GM18861 (cell line): Measurements from ENCODE around the gene NRXN3.
"Not testable (repeated sequence)": the region's sequence is repeated elsewhere in the genome, so short reads cannot be mapped to it uniquely, and the experiment has no call there.

Experiments
- ATAC-seq: cut with Tn5 transposase; IDR thresholded peaks from one replicate; pipeline ENCODE4 v1.9.1; 2021; ENCODE audit not compliant: unreplicated experiment

NRXN3 gene

DNA sequence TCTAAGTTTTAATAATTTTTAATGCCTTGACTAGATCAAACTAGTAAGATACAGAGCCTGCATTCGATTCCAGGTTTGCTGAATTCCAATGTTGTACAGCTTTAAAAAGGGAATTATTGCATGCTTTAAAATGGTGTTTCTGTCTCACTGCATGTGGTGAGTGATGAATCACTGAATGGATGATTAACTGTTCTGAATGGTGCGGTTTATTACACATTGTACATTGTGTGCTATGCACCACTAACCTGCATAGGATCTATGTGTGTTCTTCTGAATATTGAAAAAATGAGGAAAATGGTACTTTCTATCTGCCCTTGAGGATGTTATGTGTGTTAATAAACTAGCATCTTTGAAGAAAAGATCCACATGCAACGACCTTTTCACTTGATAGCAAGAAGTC lies 231.7 kb downstream of the NRXN3 start:
- no peak for ATAC-seq

DNA sequence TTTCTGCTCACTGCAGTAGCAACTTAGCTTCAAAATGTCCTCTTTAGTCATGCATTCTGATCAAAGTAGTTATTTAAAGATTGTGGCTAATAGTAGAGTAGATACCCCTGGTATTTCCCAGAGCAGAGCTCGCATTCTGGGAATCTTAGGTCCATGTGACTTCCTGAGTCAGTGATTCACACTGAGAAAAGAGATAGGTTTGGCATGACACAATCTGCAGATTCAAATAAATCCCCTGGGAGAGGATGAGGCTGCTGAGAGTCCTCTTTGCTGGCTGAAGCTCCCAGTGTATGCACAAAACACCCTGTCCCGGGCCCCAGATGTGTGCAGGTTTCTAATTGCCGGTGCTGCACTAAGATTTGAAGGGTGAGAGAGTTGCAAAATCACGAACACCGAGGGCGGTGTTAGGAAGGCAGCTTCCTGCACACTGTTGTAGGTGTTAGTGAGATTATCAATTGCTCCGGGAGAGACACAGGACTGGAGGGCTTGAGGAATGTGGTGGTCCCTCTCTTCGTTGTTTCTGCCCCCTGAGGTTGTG lies 233.2 kb downstream of the NRXN3 start:
- no peak for ATAC-seq

DNA sequence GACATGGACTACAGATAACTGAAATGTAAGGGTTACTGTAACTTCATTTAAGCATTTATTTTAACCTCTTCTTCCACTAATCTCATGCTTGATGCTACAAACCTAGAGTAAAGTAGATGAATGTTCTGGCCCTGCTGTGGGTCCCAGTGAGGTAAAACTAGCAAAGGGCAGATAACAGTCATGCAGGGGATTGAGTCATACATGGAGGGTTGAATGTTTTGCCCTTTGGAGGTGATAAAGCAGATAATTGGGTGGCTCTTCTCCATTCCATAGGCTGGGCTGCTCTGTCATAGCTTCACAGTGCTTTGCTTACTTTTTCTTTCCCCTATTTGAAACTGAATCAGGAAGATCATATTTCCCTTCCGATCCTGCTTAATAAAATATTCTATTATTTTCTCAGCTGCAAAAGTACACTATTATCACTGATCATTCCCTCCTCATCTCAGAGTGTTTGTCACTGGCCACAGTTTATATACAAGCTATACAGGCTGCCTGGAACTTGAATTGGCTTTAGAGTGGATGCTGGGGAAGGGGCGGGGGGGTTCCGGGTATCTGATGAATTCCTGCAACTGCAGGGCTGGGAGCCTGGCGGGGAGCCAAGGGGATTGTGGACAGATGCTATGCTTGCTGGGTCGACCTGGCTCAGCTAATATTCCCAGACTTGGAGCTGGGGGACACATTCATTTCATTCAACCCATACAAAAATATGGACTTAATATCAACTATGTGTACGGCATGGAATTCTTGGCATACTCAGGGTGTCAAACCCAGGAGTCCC lies 235.1 kb downstream of the NRXN3 start:
- ATAC-seq, result no peak

DNA sequence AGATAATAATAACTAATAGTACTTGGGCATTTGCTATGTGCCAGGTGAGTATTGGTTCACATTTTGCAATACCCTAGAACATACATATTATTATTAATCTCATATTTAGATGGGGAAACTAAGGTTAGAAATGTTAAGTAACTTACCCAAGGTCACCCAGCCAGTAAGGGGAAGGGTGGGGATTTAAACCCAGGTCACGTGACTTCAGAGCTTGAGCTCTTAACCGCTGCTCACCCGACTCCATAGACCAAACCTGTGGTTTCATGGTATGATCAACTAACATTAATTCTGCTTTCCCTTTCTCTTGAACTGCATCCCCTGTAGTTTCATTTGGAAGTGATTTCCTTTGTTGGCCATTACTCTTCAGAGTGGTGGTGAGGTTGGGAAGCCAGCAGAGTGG lies 242.3 kb downstream of the NRXN3 start:
- ATAC-seq, result no peak

GRCh38 chr14:78414172-78414571 lies 244.0 kb downstream of the NRXN3 start:
- ATAC-seq, result no peak

GRCh38 chr14:78417532-78417931 lies 247.4 kb downstream of the NRXN3 start:
- no peak for ATAC-seq

GRCh38 chr14:78424311-78424710 lies 254.1 kb downstream of the NRXN3 start:
- no peak for ATAC-seq

GRCh38 chr14:78425330-78425729 lies 255.2 kb downstream of the NRXN3 start:
- no peak for ATAC-seq

DNA sequence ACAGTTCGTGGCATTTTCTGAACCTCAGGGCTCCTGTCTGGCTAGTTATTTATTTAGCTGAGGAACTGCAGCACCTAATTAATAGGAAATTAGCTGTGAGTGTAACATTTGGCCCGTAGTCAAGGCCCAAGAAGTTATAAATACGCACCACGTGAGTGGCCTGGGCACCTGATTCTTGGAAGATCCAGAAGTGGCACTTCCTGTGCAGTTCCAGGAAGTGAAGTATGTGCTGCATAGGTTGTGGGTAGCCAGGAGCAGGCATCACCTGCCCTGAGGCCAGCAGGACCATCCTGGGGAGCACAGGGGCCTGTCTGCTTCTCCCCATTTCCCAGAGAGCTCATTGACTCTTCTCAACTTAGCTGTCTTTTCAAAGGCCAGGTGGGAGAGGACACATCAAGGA lies 255.6 kb downstream of the NRXN3 start:
- no peak for ATAC-seq

DNA sequence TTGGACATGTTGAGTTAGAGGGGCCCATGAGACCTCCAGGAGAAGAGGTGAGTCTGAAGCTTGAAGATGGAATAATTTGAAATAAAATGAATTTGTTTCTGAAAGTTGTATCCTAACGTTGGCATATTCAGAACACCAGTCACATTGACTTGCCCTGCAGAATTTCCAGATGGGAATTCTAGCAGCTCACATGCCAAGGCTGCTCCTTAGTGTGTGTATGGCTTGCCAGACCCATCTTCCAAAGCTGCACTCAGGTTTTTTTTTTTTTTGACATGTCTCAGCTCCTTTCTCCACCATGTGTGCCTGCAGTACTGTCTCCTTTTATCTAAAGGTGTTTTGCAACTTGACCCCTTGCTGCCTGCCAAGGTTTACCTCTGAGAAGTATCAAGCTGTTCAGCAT lies 261.9 kb downstream of the NRXN3 start:
- ATAC-seq, result no peak

GRCh38 chr14:78437448-78437847 lies 267.3 kb downstream of the NRXN3 start:
- ATAC-seq, result not testable (repeated sequence)

DNA sequence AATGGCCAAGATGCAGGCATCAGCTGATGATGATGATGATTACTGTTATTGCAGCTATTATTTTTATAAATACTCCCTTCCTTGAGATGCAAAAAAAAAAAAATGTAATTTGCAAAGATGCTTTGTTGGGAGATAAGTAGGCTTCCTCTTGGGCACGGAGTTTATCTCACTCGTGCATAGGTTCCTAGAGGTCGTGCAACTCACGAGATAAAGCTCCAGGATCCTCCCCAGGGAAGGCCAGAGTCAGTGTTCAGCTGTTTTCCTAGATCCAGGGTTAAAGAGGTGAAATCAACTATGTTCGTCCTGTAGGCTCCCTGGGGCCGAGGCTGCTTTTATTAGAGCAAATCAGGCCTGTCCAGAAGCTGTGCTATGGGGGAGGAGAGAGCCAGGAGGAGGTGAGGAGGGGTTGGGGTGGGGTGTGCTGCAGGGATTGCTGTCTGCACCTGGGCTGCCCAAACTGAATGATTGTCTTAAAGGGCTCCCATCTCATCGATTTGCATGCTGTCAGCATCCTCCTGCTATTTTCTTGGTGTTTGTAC lies 270.3 kb downstream of the NRXN3 start:
- ATAC-seq, result no peak

GRCh38 chr14:78443834-78444233 lies 273.7 kb downstream of the NRXN3 start:
- no peak for ATAC-seq

DNA sequence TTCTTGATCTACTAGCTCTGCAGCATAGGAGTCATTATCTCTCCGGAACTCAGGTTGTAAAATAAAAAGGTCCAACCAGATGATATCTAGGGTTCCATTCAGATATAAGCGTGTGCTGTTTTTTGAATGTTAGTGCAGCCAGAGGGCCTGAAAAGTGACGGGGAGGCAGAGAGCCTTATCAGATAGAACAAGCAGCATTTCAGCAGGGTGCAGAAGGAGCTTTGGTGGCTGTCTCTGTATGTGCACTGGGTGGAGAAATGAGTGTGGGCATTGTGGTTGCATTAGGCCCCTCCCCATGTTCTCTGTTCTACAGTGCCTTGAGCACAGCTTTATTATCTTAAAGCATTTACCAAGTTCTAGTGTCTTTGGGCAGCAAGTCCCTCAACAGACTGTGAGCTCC lies 275.1 kb downstream of the NRXN3 start:
- ATAC-seq, result no peak

DNA sequence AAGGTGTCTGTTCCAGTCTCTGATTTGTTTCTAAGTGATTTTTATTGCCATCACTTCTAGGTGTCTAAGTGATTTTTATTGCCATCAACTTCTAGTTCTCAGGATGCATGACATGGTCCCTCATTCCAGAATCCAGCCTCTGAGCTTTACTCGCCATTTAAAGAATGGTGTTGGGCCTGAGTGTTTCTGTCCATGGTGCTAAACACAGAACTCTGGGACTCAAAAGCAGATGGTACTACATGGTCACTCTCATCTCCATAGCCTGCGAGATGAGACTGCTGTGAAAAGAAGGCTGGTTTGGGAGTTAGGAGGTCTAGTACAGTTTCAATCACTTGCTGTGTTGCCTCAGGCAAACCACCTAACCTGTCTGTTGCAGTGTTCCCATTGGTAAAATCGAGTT lies 276.6 kb downstream of the NRXN3 start:
- no peak for ATAC-seq

GRCh38 chr14:78448164-78449094 lies 278.3 kb downstream of the NRXN3 start:
- ATAC-seq, result peak; percentile 66

- no peak for ATAC-seq
Measured at GRCh38 chr14:78450669-78451318, 280.6 kb downstream of the NRXN3 start.

GRCh38 chr14:78451319-78451695 lies 281.1 kb downstream of the NRXN3 start:
- ATAC-seq, result no peak

GRCh38 chr14:78455896-78456435 lies 285.8 kb downstream of the NRXN3 start:
- peak; percentile 46 for ATAC-seq

- no peak for ATAC-seq
Measured at GRCh38 chr14:78469947-78470346, 299.8 kb downstream of the NRXN3 start.
